ENCODE results near the gene TMEM170A.
"Not testable (repeated sequence)": the region's sequence is repeated elsewhere in the genome, so short reads cannot be mapped to it uniquely, and the experiment has no call there.

The TMEM170A gene

DNA sequence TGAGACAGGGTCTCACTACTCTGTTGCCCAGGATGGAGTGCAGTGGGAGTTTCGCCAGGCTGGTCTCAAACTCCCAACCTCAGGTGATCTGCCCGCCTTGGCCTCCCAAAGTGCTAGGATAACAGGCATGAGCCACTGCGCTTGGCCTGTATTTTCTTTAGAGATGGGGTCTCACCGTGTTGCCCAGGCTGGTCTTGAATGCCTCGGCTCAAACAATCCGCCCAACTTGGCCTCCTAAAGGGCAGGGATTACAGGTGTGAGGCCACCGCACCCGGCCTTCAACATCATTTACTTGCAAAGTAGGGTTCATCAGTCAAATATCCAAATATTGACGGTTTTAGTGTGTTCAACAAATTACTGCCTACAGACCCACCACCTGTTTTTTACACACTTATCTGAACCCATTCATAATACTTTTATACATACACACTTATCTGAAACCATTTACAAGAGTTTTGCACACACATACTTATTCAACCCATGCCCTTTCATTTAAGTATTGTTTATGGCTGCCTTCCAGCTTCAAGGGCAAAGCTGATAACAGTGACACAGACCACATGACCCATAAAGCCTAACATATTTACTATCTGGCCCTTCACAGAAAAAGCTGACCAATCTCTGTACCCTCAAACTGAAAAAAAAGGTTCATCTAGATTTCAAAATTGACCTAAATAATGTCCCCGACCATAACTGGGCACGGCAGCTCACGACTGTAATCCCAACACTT, 11.9 kb downstream of the TMEM170A start:
- DNase-seq, result no peak

DNA sequence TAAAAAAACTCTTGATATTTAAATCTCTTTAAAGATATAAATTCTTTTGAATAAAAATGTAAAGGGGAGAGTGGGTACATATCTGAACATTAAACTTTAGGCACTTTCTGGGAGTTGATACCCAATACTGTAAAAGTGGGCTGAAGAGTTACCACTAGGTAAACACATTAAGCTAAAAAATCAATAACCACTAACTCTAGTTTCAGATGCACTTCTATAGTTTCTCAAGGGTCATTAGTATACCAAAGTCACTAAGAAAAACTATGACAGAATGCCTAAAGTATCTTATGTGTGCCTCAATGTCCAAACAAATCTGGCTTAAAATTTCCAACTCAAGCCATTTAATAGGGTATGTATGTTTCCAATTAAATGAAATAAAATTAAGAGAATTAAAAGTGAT, 18.1 kb downstream of the TMEM170A start:
- DNase-seq, result no peak

DNA sequence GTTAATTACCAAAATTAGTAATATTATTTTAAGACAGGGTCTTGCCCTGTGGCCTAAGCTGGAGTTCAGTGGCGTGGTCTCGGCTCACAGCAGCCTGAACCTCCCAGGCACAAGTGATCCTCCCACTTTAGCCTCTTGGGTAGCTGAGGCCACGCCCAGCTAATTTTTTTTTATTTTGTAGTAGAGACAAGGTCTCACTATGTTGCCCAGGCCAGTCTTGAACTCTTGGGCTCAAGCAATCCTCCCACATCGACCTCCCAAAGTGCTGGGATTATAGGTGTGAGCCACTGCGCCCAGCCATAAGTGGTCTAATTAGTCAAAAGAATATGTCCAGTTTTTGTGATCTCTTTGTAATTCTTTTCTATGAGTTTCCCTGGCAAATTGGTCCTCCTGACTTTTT, 19.2 kb downstream of the TMEM170A start:
- DNase-seq, result no peak

DNA sequence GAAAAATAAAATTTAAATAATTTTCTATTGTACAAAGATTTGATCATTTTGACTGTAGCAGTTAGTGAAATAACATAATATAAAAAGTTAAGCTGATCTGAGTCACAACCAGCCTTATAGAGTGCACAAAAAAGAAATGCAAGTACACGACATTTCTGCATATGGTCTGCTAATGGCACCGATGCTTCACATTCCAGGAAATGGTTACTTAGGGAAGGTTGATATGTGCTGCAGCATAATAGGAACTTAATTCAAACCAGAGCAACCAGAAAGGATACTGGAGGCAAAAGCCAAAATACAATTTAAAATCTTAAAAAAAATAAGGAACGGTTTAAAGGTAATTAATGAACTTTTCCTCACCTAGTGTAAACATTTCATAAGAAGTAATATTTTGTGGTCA, 21.2 kb downstream of the TMEM170A start:
- no peak for DNase-seq

DNA sequence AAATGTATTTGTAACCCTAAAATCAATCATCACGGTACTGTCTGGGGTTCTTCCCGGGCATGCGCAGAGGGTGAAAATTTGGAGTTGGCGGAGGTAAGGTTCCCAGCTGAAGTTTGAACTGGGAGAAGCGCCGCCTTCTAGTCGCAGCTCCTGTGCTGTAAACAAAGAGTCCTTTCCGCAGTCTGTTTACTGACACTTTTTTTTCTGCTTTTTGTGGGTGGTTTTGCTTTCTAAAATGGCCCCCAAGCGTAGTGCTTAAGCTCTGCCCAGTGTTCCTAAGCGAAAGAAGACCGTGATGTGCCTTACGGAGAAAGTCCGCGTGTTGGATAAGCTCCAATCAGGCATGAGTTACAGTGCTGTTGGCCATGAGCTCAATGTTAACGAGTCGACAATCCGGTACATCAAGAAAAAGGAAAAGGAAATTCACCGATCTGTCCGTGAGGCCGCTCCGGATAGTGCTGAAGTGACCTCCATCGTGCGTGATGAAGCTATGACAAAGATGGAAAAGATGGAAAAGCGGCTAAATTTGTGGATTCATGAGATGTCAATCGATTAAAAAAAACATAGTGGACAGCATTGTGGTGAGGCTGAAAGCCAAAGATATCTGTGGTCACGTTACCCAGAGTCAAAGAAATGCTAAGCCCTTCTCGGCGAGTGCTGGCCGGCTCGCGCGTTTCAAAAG, 30.6 kb downstream of the TMEM170A start:
- peak; percentile 83 to 86 for DNase-seq

DNA sequence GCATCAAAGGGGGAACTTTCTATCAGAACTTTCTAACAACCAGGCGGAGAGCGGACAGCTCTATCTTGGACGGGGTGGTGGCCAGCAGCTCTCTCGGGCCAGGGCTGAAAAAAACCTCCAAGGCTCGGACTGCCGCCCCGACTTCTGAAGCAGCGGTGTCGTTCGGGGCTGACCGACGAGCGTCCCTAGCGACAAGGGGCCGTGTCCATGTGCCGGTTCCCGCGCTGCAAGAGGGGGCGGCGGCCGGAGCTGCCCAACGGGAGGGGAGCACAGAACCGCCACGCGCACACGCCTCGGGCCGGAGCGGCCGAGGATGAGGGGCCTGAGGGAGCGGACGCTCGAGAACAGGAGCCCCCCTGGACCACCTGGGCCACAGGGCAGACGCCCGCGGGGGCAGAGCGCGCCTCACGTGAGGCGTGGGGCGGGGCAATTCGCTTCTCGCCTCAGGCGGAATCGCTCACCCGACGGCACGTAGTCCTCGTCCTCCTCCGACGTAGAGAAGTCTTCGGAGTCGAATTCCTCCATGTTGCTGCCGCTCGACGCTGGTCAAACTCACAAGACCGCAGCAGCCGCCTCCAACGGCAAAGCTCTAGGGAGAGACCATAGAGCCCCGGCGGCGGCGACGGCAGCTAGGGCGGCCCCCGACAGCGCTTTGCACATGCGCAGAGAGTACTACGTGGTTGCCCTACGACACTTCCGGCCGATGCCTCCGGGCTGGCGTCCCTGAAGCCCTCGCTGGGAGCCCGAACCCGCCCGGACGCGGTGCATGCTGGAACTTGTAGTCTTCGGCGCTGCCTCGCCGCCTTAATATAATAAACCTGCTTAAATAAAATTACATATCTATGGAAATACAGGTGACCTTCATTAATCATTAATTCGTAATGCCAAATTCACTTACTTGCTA, 31.4 kb downstream of the TMEM170A start, which contains the start of gene CFDP1:
Gene CFDP1, minus strand, starts transcription at position 676 of the 904 bp plus-strand sequence. Its CDS starts 151 bp downstream, at position 525.
- peak; percentile 95 for DNase-seq

DNA sequence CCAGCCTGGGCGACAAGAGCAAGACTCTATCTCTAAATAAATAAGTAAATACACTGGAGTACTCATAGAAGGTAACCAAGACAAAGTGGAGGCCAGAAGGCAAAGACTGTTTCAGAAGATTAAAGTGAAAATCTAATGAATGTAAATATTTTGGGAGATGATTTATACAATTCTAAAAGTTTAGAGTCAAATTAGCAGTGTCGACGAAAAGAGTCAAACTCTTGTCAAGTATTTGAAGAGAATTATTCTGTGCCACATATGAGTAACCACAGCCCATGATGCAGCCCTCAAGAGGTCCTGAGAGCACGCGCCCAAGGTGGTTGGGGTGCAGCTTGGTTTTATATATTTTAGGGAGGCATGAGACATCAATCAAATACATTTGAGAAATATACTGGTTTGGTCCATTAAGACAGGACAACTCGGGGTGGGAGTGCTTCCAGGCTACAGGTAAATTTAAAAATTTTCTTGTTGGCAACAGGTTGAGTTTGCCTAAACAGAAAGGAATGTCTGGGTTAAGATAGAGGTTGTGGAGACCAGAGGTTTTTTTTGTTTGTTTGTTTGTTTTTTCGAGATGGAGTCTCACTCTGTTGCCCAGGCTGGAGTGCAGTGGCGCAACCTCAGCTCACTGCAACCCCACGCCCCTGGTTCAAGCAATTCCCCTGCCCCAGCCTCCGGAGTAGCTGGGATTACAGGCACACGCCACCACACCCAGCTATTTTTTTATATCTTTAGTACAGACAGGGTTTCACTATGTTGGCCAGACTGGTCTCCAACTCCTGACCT, 34.7 kb downstream of the TMEM170A start:
- DNase-seq, result no peak

DNA sequence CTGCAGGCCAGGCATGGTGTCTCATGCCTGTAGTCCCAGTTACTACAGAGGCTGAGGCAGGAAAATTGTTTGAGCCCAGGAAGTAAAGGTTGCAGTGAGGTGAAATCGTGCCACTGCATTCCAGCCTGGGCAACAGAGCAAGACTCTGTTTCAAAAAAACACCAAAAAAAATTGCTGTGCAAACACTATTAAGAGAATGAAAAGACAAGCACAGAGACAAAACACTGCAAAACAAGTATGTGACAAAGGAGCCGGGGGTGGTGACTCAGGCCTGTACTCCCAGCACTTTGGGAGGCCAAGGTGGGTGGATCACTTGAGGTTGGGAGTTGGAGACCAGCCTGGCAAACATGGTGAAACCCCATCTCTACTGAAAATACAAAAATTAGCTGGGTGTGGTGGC, 38.0 kb downstream of the TMEM170A start:
- DNase-seq, result not testable (repeated sequence)

DNA sequence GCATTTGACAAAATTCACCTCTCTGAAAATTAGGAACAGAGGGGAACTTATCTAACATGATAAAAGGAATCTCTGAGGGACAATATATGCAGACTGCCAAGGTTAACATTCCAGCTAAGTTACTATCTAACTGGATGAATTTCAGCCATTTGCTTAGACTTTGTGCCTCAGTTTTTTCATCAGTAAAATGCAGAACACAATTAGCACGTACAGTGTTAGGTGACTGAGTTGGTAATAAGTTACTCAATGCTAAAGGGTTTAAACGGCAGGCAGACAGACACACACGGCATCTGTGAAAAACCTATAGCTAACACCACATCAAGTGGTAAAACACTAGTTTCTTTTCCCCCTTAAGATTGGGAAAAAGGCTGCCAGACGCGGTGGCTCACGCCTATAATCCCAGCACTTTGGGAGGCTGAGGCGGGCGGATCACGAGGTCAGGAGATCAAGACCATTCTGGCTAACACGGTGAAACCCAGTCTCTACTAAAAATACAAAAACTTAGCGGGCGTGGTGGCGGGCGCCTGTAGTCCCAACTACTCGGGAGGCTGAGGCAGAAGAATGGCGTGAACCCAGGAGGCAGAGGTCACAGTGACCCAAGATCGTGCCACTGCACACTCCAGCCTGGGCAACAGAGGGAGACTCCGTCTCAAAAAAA, 40.3 kb downstream of the TMEM170A start:
- not testable (repeated sequence) for DNase-seq

DNA sequence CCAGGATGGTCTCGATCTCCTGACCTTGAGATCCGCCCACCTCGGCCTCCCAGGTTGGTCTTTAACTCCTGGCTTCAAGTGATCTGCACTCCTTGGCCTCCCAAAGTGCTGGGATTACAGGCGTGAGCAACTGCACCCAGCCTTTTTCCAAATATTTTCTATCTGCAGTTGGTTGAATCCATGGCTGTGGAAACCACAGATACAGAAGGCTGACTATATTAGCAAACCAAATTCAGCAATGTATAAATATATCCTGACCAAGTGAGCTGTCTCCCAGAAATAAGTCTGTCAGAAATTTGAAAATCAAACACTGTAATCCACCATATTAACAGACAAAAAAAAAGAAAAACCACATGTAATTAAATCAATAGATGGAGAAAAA, 40.8 kb downstream of the TMEM170A start:
- DNase-seq, result no peak

DNA sequence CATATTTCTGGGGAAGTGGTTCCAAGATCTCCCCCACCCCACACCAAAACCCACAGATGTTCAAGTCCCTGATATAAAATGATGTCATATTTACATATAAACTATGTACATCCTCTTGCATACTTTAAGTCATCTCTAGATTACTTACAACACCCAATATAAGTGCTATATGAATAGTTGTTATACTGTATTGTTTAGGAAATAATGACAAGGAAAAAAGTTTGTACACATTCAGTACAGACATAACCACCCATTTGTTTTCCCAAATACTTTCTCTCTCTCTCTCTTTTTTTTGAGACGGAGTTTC, 42.7 kb downstream of the TMEM170A start:
- no peak for DNase-seq

DNA sequence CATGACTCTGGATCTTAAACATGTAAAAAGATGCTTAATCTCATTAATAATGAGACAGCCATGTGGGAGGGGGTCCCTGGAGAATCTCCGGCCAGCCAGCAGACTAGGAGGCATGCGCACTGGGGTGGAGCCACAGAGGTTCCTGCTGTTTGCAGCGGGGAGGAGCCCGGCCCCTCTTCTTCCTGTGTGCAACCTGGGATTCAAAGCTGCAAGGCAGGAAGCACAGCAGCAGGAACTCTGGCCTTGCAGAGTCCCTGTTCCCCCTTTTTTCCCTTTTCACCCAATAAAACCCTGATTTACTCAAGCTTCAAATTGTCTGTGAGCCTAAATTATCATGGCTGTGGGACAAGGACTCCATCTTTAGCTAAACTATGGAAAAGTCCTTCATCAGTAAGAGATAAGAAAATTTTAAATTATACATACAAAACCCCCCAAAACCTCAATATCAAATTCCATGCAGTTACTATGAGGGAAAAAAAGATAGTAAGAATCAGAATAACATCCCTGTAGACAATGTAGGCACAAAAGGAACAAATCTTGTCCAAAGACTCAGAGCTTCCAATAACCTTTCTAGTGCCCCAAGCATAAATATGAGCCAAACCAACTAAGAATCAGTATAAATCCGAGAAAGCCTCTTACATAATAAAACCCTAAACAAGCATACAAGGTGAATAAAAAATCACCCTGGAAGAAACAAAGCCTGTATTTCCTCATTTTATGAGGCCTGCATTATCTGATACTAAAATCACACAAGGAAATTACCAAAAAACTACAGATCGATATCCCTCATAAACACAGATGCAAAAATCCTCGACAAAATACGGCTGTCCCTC, 43.3 kb downstream of the TMEM170A start:
- DNase-seq, result peak in 1 of 2 donors; percentile 17

DNA sequence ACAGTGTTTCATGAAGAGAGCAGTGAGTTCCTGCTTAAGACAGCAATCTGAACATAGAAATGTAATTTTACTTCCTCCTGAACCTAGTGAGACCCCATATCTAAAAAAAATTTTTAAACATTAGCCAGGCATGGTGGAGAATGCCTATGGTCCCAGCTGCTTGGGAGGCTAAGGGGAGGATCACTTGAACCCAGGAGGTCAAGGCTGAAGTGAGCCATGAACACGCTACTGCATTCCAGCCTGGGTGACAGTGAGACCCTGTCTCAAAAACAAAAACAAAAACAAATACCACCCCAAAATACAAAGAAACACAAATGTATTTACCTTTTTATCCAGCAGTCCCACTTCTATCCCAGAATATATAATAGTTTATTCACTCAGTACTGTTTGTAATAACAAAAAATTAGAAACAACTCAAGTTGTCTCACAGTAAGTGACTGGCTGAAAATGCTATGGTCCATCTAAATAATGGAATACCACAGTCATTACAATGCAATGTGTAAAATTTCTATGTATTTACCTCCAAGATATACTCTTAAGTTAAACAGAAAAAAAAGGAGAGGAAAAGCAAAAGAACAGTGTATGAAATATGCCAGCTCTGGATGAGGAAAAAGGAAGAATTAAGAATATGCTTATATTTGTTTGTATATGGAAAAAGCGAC, 47.5 kb downstream of the TMEM170A start:
- DNase-seq, result no peak

DNA sequence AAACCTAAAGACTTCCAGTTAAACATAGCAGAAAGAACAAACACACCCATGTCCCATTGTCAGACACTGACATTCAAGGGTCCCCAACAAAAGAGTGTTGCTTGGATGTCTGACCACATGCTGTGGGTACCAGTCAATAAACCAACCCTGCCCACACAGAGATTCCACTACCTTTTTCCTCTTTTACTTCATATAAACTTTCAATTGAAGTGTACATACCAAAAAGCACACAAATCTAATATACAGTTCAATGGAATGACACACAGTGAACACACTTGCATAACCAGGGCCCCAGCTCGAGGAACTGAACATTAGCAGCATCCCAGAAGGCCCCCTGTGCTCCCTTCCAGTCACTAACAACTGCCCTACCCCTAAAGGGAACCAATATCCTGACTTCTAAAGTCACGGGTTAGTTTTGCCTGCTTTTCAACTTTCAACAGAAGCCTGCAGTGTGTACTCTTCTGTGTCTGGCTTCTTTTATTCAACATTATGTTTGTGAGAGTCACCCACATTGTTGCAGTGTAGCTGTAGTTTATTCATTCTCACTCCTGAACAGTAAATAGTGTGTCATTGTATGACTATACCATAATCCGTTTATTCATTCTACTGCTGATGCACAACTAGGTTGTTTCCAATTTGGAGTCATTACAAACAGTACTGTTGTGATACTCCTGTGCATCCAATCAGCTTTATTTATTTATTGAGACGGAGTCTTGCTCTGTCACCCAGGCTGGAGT, 49.2 kb downstream of the TMEM170A start:
- DNase-seq, result no peak

DNA sequence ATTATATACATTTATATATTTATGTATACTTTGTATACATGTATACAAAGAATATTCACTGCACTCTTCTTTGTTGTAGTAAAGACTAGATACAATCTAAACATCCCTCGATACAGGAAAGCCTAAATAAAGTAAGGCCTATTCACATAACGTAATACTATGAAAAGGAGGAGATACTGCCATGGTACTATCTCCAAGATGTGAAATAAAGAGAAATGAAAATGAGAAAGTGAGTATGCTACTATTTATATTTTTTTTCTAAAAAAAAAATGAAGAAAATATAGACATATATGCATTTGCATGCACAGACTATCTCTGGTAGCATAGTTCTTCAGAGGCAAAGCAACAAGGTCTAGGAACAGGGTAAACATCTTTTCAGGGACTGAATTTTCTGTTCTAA, 50.5 kb downstream of the TMEM170A start:
- no peak for DNase-seq

DNA sequence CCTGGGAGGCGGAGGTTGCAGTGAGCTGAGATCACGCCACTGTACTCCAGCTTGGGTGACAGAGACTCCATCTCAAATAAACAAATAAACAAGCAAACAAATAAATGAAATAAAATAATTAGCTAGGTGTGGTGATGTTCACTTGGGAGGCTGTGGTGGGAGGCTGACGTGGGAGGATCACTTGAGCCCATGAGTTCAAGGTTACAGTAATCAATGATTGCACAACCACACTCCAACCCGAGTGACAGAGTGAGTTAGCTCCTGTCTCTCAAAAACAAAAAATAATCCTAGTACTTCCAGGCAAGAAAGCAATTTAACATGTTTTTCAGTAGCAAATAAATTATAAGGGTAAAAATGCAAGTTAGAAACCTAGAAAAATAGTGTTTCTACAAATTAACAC, 57.5 kb downstream of the TMEM170A start:
- DNase-seq, result no peak

DNA sequence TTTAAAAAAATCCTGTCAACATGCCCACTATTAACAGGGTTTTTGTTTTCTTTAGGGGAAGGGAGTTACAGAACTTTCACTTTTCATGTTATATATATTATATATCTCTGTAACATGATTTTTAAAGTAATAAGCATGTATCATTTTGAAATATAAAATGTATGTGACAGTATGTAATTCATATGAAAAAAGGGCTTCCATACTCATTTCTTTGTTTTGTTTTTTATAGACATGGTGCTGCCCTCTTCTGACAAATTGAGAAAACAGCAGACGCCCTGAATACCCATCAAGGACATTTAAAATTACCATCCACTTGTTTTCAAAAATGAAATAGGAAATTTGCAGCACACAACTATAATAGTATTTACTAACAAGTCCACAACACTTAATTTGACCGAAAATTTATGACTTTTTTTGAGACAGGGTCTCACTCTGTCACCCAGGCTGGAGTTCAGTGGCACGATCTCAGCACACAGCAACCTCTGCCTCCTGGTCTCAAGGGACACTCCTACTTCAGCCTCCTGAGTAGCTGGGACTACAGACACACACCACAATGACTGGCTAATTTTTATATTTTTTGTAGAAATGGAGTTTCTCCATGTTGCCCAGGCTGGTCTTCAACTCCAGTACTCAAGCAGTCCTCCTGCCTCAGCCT, 61.5 kb downstream of the TMEM170A start:
- peak in 1 of 2 donors; percentile 52 for DNase-seq

DNA sequence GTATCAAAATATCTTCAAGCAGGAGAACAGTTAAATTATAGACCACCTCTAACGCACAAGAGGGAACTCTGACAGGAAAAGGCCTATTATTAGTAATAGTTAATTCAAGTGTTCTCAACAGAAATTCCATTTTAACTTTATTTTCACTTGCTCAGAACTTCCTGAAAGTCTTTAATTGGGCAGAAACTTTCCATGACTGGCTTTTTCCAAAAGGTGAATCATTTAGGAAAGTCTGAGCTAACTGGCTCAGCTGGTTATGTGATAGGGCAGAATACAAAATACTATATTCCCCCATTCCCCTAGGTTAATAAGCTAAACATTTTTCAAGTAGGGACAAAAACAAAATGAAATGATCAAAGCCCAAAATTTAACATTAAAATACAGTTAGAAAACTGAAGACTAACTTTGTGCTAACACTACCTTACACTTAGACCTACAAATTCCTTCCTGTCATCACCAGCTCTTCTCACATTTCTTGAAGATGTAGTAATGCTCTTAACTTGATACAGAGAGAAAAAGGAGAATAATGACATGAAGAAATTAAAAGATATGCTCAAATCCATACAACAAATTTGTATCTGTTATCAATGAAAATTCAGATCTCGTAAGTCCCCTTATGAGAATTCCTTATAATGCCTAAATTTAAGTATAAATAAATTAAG, 62.2 kb downstream of the TMEM170A start:
- no peak for DNase-seq

DNA sequence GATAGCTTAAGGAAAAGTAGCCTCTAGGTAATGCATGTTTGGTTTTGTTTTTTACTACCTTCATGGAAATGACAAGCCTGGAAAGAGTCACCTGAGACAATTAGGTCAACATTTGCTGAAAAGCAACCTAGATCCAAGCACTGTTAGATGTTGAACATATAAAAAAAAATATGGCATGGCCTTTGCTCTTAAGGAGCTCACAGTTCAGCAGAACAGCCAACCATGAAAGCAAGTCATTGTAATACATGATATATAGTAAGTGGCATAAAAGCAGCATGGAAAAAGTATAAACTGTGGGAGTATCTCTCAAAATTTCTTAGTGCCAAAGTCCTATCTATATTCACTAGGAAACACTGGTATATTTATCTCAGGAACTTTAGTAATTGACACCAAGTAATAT, 62.8 kb downstream of the TMEM170A start:
- DNase-seq, result no peak

All from CD4-positive, alpha-beta T cell treated with Interleukin-1 beta for 1 hour (primary cell).